H1 (cell line): ENCODE results near the gene FAR1. TPM values are rescaled to one million over a fixed set of nuclear protein-coding genes. Genes with fewer than 3 reads are reported as not detected.
"Not testable (repeated sequence)": the region's sequence is repeated elsewhere in the genome, so short reads cannot be mapped to it uniquely, and the experiment has no call there.

ENCODE experiments used
- CTCF ChIA-PET: fragments of 300-600 bp; sonication (Branson Sonifier 250); formaldehyde crosslinking; loops from one replicate; lab custom pipeline; 2021; ENCODE audit not compliant: partially characterized antibody; lab: Charles Lee
- POLR2A ChIA-PET: fragments of 300-600 bp; sonication (Branson Sonifier 250); formaldehyde crosslinking; loops from one replicate; lab custom pipeline; 2021; ENCODE audit warnings: inconsistent platforms; ENCODE audit not compliant: partially characterized antibody; lab: Charles Lee
- DNase-seq, 2 experiments: peaks; one replicate each; pipeline versions ENCODE4 v3.0.0 to v3.0.0-alpha.2; 2010 to 2022; ENCODE audit warnings: low spot score in 2 of 2, low read depth in 1 of 2, mixed read lengths in 1 of 2
- FAIRE-seq: peaks from 2 replicates; lab custom pipeline; 2011; peaks lifted over from hg19 to GRCh38; lab: Jason Lieb, UNC
- H2AFZ ChIP-seq: 2 replicates; pipeline ENCODE4 v1.8.1; 2012; ENCODE audit warnings: low read length, inconsistent platforms
- H2AK5ac ChIP-seq: 2 replicates; pipeline ENCODE4 v1.6.1; 2013; ENCODE audit warnings: low read depth, low read length
- H2BK120ac ChIP-seq: replicated peaks from 2 replicates; pipeline ENCODE3; 2013; ENCODE audit warnings: low read depth, low read length, inconsistent platforms
- H2BK12ac ChIP-seq: 2 replicates; pipeline ENCODE4 v1.6.1; 2013; ENCODE audit warnings: low read depth, low read length
- H2BK15ac ChIP-seq: 2 replicates; pipeline ENCODE4 v1.6.1; 2013; ENCODE audit warnings: low read length
- H2BK20ac ChIP-seq: 2 replicates; pipeline ENCODE4 v1.6.1; 2013; ENCODE audit warnings: low read length
- H2BK5ac ChIP-seq: 2 replicates; pipeline ENCODE4 v1.6.1; 2013; ENCODE audit warnings: low read depth, low read length
- H3K14ac ChIP-seq: 2 replicates; pipeline ENCODE4 v1.6.1; 2013; ENCODE audit warnings: inconsistent platforms; ENCODE audit not compliant: insufficient read length
- H3K18ac ChIP-seq: 2 replicates; pipeline ENCODE4 v1.6.1; 2013; ENCODE audit warnings: low read length; ENCODE audit errors: extremely low read depth
- H3K23ac ChIP-seq: 2 replicates; pipeline ENCODE4 v1.6.1; 2013; ENCODE audit warnings: inconsistent platforms; ENCODE audit not compliant: insufficient read length
- H3K23me2 ChIP-seq: 2 replicates; pipeline ENCODE4 v1.6.1; 2013; ENCODE audit warnings: low read depth, low read length
- H3K27ac ChIP-seq: 2 replicates; pipeline ENCODE4 v1.6.1; 2011; ENCODE audit warnings: low read depth, low read length, inconsistent platforms
- H3K27me3 ChIP-seq, 4 experiments: replicated peaks in 1 of 4; 1 replicate in 1 of 4; 2 replicates in 3 of 4; pipeline versions ENCODE4 v1.6.1 to v1.8.1; 2011 to 2013; ENCODE audit warnings: low read length in 3 of 4, mild to moderate bottlenecking in 3 of 4, inconsistent platforms in 2 of 4, mixed read lengths in 2 of 4, moderate library complexity in 1 of 4; ENCODE audit not compliant: control insufficient read depth in 3 of 4, insufficient read depth in 3 of 4; ENCODE audit errors: extremely low read depth in 1 of 4
- H3K36me3 ChIP-seq, 4 experiments: 2 replicates each; pipeline versions ENCODE4 v1.6.1 to v1.8.1; 2011 to 2013; ENCODE audit warnings: mild to moderate bottlenecking in 4 of 4, low read length in 3 of 4, moderate library complexity in 2 of 4, control low read depth in 1 of 4, inconsistent platforms in 1 of 4; ENCODE audit not compliant: insufficient read depth in 4 of 4, control insufficient read depth in 2 of 4
- H3K4ac ChIP-seq: replicated peaks from 2 replicates; pipeline ENCODE3; 2013; ENCODE audit warnings: low read length, low read depth, mixed read lengths, inconsistent platforms; ENCODE audit not compliant: insufficient read length
- H3K4me1 ChIP-seq, 4 experiments: replicated peaks in 1 of 4; 1 replicate in 1 of 4; 2 replicates in 3 of 4; pipeline versions ENCODE4 v1.6.1 to v1.8.1; 2011 to 2013; ENCODE audit warnings: low read length in 3 of 4, inconsistent platforms in 2 of 4, mixed read lengths in 1 of 4; ENCODE audit not compliant: insufficient read depth in 4 of 4, control insufficient read depth in 3 of 4
- H3K4me2 ChIP-seq, 2 experiments: 2 replicates each; pipeline versions ENCODE4 v1.6.1 to v1.8.1; 2011 to 2013; ENCODE audit warnings: low read depth in 2 of 2, low read length in 2 of 2, control low read depth in 1 of 2, inconsistent platforms in 1 of 2, mild to moderate bottlenecking in 1 of 2; ENCODE audit not compliant: insufficient read depth in 1 of 2
- H3K4me3 ChIP-seq, 4 experiments: fragments of 200-600, 300-600 bp in 1 of 4; sonication (generic), shearing (Covaris generic), sonication (Bioruptor Twin) in 1 of 4; 2 replicates each; pipeline versions ENCODE4 v1.5.1 to v1.8.1; 2011 to 2016; ENCODE audit warnings: low read length in 4 of 4, low read depth in 3 of 4, control low read depth in 2 of 4, inconsistent platforms in 2 of 4, mild to moderate bottlenecking in 2 of 4, mixed read lengths in 1 of 4, moderate library complexity in 1 of 4; ENCODE audit not compliant: insufficient read depth in 2 of 4; ENCODE audit errors: extremely low read depth in 1 of 4
- H3K56ac ChIP-seq: replicated peaks from 2 replicates; pipeline ENCODE3; 2013; ENCODE audit warnings: low read depth, mild to moderate bottlenecking, mixed read lengths, low read length, inconsistent platforms; ENCODE audit not compliant: insufficient read length
- H3K79me1 ChIP-seq: 2 replicates; pipeline ENCODE4 v1.6.1; 2013; ENCODE audit warnings: low read depth, low read length, control low read depth
- H3K79me2 ChIP-seq, 2 experiments: 2 replicates each; pipeline versions ENCODE4 v1.6.1 to v1.8.1; 2012 to 2013; ENCODE audit warnings: low read length in 2 of 2, mild to moderate bottlenecking in 2 of 2, inconsistent platforms in 1 of 2; ENCODE audit not compliant: insufficient read depth in 2 of 2, control insufficient read depth in 1 of 2
- H3K9ac ChIP-seq, 4 experiments: replicated peaks in 1 of 4; 1 replicate in 1 of 4; 2 replicates in 3 of 4; pipeline versions ENCODE4 v1.6.1 to v1.8.1; 2011 to 2013; ENCODE audit warnings: low read depth in 3 of 4, low read length in 3 of 4, control low read depth in 2 of 4, mild to moderate bottlenecking in 2 of 4, moderate library complexity in 2 of 4, inconsistent platforms in 1 of 4; ENCODE audit errors: extremely low read depth in 1 of 4
- H3K9me3 ChIP-seq, 2 experiments: 2 replicates each; pipeline versions ENCODE4 v1.6.1 to v1.8.1; 2012 to 2013; ENCODE audit warnings: mild to moderate bottlenecking in 2 of 2, moderate library complexity in 2 of 2, control low read depth in 1 of 2, inconsistent platforms in 1 of 2, low read depth in 1 of 2, low read length in 1 of 2, mixed read lengths in 1 of 2; ENCODE audit not compliant: insufficient read depth in 2 of 2
- H4K20me1 ChIP-seq, 2 experiments: replicated peaks in 1 of 2; 2 replicates each; pipeline versions ENCODE3 to v1.8.1; 2011 to 2013; ENCODE audit warnings: inconsistent platforms in 2 of 2, low read length in 2 of 2, mild to moderate bottlenecking in 1 of 2; ENCODE audit not compliant: insufficient read depth in 2 of 2, control insufficient read depth in 1 of 2
- H4K5ac ChIP-seq: 2 replicates; pipeline ENCODE4 v1.6.1; 2013; ENCODE audit warnings: low read length, low read depth, mixed read lengths, inconsistent platforms; ENCODE audit not compliant: insufficient read length
- H4K8ac ChIP-seq: 2 replicates; pipeline ENCODE4 v1.8.0; 2013; ENCODE audit warnings: mild to moderate bottlenecking, moderate library complexity, low read length, inconsistent platforms; ENCODE audit not compliant: insufficient read depth; ENCODE audit errors: extremely low read depth
- H4K91ac ChIP-seq: replicated peaks from 2 replicates; pipeline ENCODE3; 2013; ENCODE audit warnings: low read length, mixed read lengths, inconsistent platforms; ENCODE audit not compliant: insufficient read length
- USF2 ChIP-seq: IDR thresholded peaks from 2 replicates; pipeline ENCODE4 v1.6.1; 2011; ENCODE audit warnings: low read length, improper control_type of control experiment
- YY1 ChIP-seq: IDR thresholded peaks from 2 replicates; pipeline ENCODE4 v1.6.1; 2011; ENCODE audit warnings: low read depth, mild to moderate bottlenecking, low read length
- whole genome bisulfite sequencing, 2 experiments: shearing (Covaris generic) in 1 of 2; methylation state at CpG; one replicate each; pipeline versions ENCODE4 v1.1.6 to v1.1.7; 2013 to 2015; ENCODE audit warnings: low lambda C conversion rate in 2 of 2, mixed read lengths in 2 of 2, inconsistent platforms in 1 of 2, low coverage in 1 of 2, missing lambda C conversion rate in 1 of 2; ENCODE audit not compliant: insufficient replicate concordance in 2 of 2, insufficient coverage in 1 of 2, insufficient read length in 1 of 2; ENCODE audit errors: extremely low coverage in 1 of 2, missing lambda C conversion rate in 1 of 2; 5-methylcytosine and 5-hydroxymethylcytosine counted together
- polyA plus RNA-seq, 7 experiments: library from polyadenylated mRNA; depleted of rRNA in 3 of 7; stranded (reverse) in 5 of 7; unstranded in 2 of 7; fragments of >200 nt in 5 of 7; fragments of 200-250 nt in 2 of 7; gene quantifications; 1 replicate in 5 of 7; 2 replicates in 1 of 7; 4 replicates in 1 of 7; pipeline versions ENCODE4 v1.2.1 to v1.2.3, GENCODE V29; 2011 to 2013; ENCODE audit warnings: missing spikeins in 2 of 7, mixed read lengths in 2 of 7
- total RNA-seq: library from RNA; stranded (reverse); fragmentation: NEBNext Ultra II Directional; extraction: Animal tissue kit (Norgen Biotek cat#: 25700); gene quantifications from 2 replicates; pipeline ENCODE4 v1.2.1, GENCODE V29; 2021

FAR1 gene
- total and polyA plus RNA-seq, 2 of the 8 experiments (the other 6 are each of a cell fraction or from before 2014, with no cell fraction given) = 29.7 to 68.5 TPM

GRCh38 chr11:13745165-13745564 lies 76.7 kb downstream of the FAR1 start (continued):
- no peak for TF ChIP-seq USF2
- TF ChIP-seq YY1 = no peak

GRCh38 chr11:13753316-13753715 lies 84.8 kb downstream of the FAR1 start:
- H3K36me3 ChIP-seq, H2BK12ac ChIP-seq, H4K5ac ChIP-seq, DNase-seq, H4K8ac ChIP-seq, H3K23me2 ChIP-seq, H3K14ac ChIP-seq, H2AFZ ChIP-seq, H3K4me1 ChIP-seq, H3K27ac ChIP-seq, H2BK15ac ChIP-seq, H4K91ac ChIP-seq, H3K18ac ChIP-seq, CTCF ChIA-PET, H3K4me2 ChIP-seq, H3K9ac ChIP-seq, H3K9me3 ChIP-seq, H2BK5ac ChIP-seq, FAIRE-seq, H3K79me1 ChIP-seq, H2BK20ac ChIP-seq, POLR2A ChIA-PET, H2BK120ac ChIP-seq, H3K56ac ChIP-seq, H3K4me3 ChIP-seq, H3K4ac ChIP-seq, H2AK5ac ChIP-seq, H3K23ac ChIP-seq, H3K79me2 ChIP-seq, H3K27me3 ChIP-seq, H4K20me1 ChIP-seq: not testable (repeated sequence)
- 90% methylated on average over 5 of the region's 5 CpGs; no CpG with 5 or more reads in 1 of the 2 experiments for WGBS, 2 experiments
